ENCODE data around the gene LRAT.

GRCh38 chr4:154722262-154722661 lies 21.5 kb upstream of the LRAT start:
- no peak for TF ChIP-seq CTCF (IDR thresholded peaks at IDR 0.05; ENCODE audit: insufficient read depth, low read length)
- no peak for TF ChIP-seq REST (IDR thresholded peaks at IDR 0.05; ENCODE audit: insufficient replicate concordance, low read depth)
- no peak for TF ChIP-seq GABPA (IDR thresholded peaks at IDR 0.05; ENCODE audit: low read depth)
- no peak for TF ChIP-seq POLR2AphosphoS5 (IDR thresholded peaks at IDR 0.05; ENCODE audit: low read depth)
- TF ChIP-seq SPI1 (IDR thresholded peaks at IDR 0.05; ENCODE audit: borderline replicate concordance, low read depth), result no peak
